Loucy (cell line): ENCODE results near the gene DIRAS3.

Experiments used
- EZH2phosphoT487 ChIP-seq: fragments of 200-600 bp; IDR thresholded peaks from 2 replicates; pipeline ENCODE4 v1.6.1; 2018; ENCODE audit warnings: antibody characterized with exemption, mild to moderate bottlenecking, moderate library complexity, borderline replicate concordance
- TF ChIP-seq, protein P1 (sequence below): fragments of 200-600 bp; sonication (generic); conservative IDR thresholded peaks from 2 replicates; pipeline ENCODE4 v1.5.1; 2014; ENCODE audit warnings: mild to moderate bottlenecking, antibody characterized with exemption, low read length

DNA sequence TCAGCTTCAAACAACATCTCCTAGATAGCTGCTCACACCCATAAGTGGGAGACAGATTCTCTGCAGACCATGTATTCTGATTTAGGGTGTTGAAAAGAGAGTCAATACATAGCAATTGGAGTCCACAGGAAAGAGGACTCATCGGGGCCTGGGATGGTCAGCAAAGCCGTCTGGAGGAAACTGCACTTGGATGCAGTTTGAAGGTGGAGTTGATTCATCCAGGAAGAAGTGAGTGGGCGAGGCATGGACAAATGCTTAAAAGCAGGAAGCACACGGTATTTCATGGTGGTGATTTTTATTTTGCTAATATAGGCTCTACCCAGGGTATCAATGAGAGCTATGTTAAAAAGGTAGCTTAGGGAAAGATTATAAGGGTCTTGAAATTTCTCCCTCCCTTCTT lies 36.8 kb upstream of the DIRAS3 start:
- TF ChIP-seq, protein P1, sequence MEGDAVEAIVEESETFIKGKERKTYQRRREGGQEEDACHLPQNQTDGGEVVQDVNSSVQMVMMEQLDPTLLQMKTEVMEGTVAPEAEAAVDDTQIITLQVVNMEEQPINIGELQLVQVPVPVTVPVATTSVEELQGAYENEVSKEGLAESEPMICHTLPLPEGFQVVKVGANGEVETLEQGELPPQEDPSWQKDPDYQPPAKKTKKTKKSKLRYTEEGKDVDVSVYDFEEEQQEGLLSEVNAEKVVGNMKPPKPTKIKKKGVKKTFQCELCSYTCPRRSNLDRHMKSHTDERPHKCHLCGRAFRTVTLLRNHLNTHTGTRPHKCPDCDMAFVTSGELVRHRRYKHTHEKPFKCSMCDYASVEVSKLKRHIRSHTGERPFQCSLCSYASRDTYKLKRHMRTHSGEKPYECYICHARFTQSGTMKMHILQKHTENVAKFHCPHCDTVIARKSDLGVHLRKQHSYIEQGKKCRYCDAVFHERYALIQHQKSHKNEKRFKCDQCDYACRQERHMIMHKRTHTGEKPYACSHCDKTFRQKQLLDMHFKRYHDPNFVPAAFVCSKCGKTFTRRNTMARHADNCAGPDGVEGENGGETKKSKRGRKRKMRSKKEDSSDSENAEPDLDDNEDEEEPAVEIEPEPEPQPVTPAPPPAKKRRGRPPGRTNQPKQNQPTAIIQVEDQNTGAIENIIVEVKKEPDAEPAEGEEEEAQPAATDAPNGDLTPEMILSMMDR: no peak
- TF ChIP-seq EZH2phosphoT487: no peak
